ENCODE measurements around the gene LMTK2. TPM values are rescaled to one million over a fixed set of nuclear protein-coding genes. Genes with fewer than 3 reads are reported as not detected.

Gene LMTK2
- total RNA-seq, 1 experiment from 2014 or later = 6.2 TPM

- no peak for DNase-seq (ENCODE audit: low read depth)
Observed at GRCh38 chr7:98203261-98203963, 96.8 kb downstream of the LMTK2 start.

GRCh38 chr7:98203964-98204605 is 97.4 kb downstream of the LMTK2 start:
- no peak for DNase-seq (ENCODE audit: low read depth)

GRCh38 chr7:98204670-98205069 is 98.0 kb downstream of the LMTK2 start:
- DNase-seq (ENCODE audit: low read depth) = no peak

- DNase-seq (ENCODE audit: low read depth) = no peak
Observed at GRCh38 chr7:98205162-98205845, 98.6 kb downstream of the LMTK2 start.

- no peak for DNase-seq (ENCODE audit: low read depth)
Observed at GRCh38 chr7:98206451-98207330, 100.0 kb downstream of the LMTK2 start.

- DNase-seq (ENCODE audit: low read depth) = no peak
Observed at GRCh38 chr7:98209166-98209920, 102.7 kb downstream of the LMTK2 start.

- DNase-seq (ENCODE audit: low read depth) = no peak
Observed at GRCh38 chr7:98210513-98211220, 104.0 kb downstream of the LMTK2 start.

GRCh38 chr7:98211221-98211675 is 104.6 kb downstream of the LMTK2 start, which contains the start of gene BHLHA15:
BHLHA15 (plus strand) TSS chr7:98211439; CDS start chr7:98212310, 871 bp downstream.
- DNase-seq (ENCODE audit: low read depth) = peak; percentile 22

GRCh38 chr7:98211676-98212531 is 105.2 kb downstream of the LMTK2 start:
- DNase-seq (ENCODE audit: low read depth) = no peak

GRCh38 chr7:98212532-98213041 is 105.9 kb downstream of the LMTK2 start:
- DNase-seq (ENCODE audit: low read depth) = no peak

GRCh38 chr7:98213296-98213887 is 106.7 kb downstream of the LMTK2 start:
- DNase-seq (ENCODE audit: low read depth) = no peak

- no peak for DNase-seq (ENCODE audit: low read depth)
Observed at GRCh38 chr7:98213888-98214810, 107.5 kb downstream of the LMTK2 start.

GRCh38 chr7:98214811-98215321 is 108.2 kb downstream of the LMTK2 start:
- no peak for DNase-seq (ENCODE audit: low read depth)

- DNase-seq (ENCODE audit: low read depth) = no peak
Observed at GRCh38 chr7:98215561-98216495, 109.2 kb downstream of the LMTK2 start.

GRCh38 chr7:98216941-98217622 is 110.4 kb downstream of the LMTK2 start:
- DNase-seq (ENCODE audit: low read depth) = no peak
